Sigmoid colon (tissue), 3 donors: ENCODE data around the gene ESRRB.

Experiments
- POLR2A ChIP-seq, 2 donors: fragments of 450-650 bp; IDR thresholded peaks; one replicate each; pipeline ENCODE4 v1.6.1; 2016; ENCODE audit warnings: antibody characterized with exemption in 2 of 2, mild to moderate bottlenecking in 2 of 2, moderate library complexity in 2 of 2
- TF ChIP-seq, protein P1 (sequence below), 4 experiments: fragments of 450-650 bp in 3 of 4; fragments of 200-600 bp in 1 of 4; IDR thresholded peaks; one replicate each; pipeline ENCODE4 v1.5.1; 2016 to 2019; ENCODE audit warnings: antibody characterized with exemption in 4 of 4, mild to moderate bottlenecking in 3 of 4, moderate library complexity in 2 of 4

DNA sequence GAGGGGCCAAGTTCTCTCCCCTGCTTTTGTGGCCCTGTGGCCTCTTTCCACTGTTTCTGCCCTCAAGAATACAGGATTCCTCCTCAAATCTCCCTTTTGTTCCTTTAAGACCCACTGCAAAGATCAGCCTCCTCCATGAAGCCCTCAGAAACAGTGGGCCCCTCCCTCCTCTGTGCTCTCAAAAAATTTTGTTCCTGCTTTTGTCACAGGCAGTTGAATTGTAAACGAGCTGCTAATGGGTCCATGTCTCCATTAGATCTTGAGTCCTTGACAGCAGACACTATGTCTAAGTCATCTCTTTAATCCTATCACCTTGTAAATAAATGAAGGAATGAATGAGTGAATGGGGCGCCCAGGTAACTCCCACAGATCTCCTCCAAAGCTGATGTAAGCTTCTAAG, 175.2 kb downstream of the ESRRB start:
- TF ChIP-seq, protein P1, sequence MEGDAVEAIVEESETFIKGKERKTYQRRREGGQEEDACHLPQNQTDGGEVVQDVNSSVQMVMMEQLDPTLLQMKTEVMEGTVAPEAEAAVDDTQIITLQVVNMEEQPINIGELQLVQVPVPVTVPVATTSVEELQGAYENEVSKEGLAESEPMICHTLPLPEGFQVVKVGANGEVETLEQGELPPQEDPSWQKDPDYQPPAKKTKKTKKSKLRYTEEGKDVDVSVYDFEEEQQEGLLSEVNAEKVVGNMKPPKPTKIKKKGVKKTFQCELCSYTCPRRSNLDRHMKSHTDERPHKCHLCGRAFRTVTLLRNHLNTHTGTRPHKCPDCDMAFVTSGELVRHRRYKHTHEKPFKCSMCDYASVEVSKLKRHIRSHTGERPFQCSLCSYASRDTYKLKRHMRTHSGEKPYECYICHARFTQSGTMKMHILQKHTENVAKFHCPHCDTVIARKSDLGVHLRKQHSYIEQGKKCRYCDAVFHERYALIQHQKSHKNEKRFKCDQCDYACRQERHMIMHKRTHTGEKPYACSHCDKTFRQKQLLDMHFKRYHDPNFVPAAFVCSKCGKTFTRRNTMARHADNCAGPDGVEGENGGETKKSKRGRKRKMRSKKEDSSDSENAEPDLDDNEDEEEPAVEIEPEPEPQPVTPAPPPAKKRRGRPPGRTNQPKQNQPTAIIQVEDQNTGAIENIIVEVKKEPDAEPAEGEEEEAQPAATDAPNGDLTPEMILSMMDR (IDR thresholded peaks at IDR 0.05), result no peak
- TF ChIP-seq POLR2A (IDR thresholded peaks at IDR 0.05), result no peak
